ENCODE measurements around the gene UBE4A. TPM values are rescaled to one million over a fixed set of nuclear protein-coding genes. Genes with fewer than 3 reads are reported as not detected.

UBE4A gene
- total RNA-seq, 1 donor from 2014 or later = 32.0 TPM

DNA sequence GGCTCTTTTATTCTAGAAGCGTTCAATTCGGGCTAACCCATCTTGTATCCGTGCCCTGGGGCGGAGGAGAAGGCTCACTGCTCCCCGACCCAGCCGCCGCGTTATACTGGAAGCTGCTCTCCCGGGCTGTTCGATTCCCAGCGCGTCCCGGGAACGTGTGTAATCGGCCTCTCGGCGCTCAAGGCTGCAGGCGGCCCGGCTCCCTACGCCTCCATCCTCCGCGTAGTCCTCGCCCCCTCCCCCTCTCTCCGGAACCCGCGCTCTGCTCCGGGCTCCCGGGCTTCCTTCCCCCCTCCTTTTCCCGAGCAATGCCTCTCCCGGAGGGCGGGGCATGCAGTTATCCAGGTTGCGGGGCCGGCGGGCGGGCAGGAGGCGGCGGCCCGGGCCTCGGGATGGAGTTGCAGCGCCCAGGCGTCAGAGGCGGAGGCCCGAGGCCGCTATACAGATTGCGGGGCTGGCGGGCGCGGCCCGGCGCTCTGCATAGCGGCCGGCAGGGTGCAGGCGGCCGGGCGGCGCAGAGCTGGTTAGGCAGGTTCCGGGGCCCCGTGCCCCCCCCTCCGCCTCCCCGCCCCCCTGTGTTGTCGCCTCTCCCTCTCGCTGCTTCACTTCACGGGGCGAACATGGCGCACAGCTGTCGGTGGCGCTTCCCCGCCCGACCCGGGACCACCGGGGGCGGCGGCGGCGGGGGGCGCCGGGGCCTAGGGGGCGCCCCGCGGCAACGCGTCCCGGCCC is 76.7 kb downstream of the UBE4A start, which contains the start of gene KMT2A:
TSS of gene KMT2A (plus strand) at position 600 of the 732 bp plus-strand sequence. CDS start at position 621, 21 bp downstream.
- TF ChIP-seq, protein P1, sequence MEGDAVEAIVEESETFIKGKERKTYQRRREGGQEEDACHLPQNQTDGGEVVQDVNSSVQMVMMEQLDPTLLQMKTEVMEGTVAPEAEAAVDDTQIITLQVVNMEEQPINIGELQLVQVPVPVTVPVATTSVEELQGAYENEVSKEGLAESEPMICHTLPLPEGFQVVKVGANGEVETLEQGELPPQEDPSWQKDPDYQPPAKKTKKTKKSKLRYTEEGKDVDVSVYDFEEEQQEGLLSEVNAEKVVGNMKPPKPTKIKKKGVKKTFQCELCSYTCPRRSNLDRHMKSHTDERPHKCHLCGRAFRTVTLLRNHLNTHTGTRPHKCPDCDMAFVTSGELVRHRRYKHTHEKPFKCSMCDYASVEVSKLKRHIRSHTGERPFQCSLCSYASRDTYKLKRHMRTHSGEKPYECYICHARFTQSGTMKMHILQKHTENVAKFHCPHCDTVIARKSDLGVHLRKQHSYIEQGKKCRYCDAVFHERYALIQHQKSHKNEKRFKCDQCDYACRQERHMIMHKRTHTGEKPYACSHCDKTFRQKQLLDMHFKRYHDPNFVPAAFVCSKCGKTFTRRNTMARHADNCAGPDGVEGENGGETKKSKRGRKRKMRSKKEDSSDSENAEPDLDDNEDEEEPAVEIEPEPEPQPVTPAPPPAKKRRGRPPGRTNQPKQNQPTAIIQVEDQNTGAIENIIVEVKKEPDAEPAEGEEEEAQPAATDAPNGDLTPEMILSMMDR (IDR thresholded peaks at IDR 0.05; ENCODE audit: unreplicated experiment) = no peak
- Mint-ChIP-seq H3K4me1 (ENCODE audit: unreplicated experiment) (peaks cover 33% of the 10 kb centered on the region), H3K4me3 (ENCODE audit: unreplicated experiment) (peak within 1 kb of the TSS; percentile 98), H3K36me3 (ENCODE audit: low read depth, unreplicated experiment) (no peaks in the 10 kb centered on the region), H3K27me3 (ENCODE audit: unreplicated experiment) (peaks cover 6% of the 10 kb centered on the region), H3K27ac (ENCODE audit: unreplicated experiment) (peak within 1 kb of the TSS; percentile 97), H3K9me3 (ENCODE audit: unreplicated experiment) (no peaks in the 10 kb centered on the region)
- peak; percentile 100 for DNase-seq (ENCODE audit: low spot score)

DNA sequence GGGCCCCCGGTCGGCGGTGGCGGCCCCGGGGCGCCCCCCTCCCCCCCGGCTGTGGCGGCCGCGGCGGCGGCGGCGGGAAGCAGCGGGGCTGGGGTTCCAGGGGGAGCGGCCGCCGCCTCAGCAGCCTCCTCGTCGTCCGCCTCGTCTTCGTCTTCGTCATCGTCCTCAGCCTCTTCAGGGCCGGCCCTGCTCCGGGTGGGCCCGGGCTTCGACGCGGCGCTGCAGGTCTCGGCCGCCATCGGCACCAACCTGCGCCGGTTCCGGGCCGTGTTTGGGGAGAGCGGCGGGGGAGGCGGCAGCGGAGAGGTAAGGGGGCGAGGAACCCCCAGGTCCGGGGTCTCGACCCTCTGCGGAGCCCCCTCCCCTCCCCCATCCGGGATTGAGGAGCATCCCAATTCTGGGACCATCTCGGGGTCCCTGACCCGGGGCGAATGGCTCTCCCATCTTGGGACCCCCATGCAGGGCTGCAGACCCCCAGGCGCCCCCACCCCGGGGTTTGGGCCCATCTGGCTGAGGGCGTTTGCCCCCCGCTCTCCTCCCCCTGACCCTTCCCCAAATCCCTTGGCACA is 77.3 kb downstream of the UBE4A start:
- no peak for DNase-seq (ENCODE audit: low spot score)
- H3K4me1 Mint-ChIP-seq (ENCODE audit: unreplicated experiment) = peaks cover 37% of the 10 kb centered on the region
- TF ChIP-seq, protein P1 (IDR thresholded peaks at IDR 0.05; ENCODE audit: unreplicated experiment) = no peak

DNA sequence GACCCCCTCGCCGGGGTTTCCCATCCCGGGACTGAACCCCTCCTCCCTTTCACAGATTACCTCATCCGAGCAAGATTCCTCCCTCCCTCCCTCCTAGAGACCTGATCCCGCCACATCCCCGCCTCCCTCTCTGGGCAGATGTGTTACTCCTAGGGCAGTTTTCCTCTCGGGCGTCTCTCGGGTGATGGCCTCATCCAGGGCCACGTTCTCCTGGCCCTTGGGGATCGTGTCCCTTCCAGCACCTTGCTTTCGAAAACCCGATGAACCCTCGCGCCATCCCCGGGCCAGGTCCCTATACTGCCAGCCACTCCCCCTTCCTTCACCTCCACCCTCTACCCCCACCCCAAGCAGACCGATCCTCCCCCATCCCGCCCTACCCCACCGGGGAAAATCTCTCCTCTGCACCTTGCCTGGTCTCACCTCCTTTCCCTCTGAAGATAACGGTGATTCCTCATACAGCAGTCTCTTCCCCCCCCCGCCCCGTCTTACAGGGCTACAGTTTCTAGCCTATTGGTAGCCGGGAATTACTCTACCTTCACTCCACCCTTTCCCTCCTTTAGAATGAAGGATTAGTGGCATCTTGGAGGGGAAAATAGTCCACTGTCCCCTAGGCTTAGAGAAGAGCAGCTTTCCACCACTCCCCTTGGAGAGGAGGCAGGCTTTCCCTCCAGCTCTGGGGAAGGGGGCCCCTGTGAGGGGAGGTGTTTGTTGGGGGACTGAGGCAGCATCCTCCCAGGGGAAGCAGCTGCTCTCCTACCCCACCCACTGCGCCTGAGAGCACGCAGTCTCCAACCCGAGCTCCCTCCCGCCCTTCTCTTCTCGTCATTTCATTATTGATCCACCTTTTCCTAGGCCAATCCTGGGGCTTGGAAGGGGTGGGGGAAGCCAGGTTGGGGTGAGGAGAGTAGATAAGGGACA is 78.1 kb downstream of the UBE4A start:
- H3K9me3 Mint-ChIP-seq (ENCODE audit: unreplicated experiment) = no peaks in the 10 kb centered on the region
- peak; percentile 47 for DNase-seq (ENCODE audit: low spot score)
- peak overlapping the region; percentile 98 for H3K4me3 Mint-ChIP-seq (ENCODE audit: unreplicated experiment)
- H3K27ac Mint-ChIP-seq (ENCODE audit: unreplicated experiment) = peak overlapping the region; percentile 97
- H3K4me1 Mint-ChIP-seq (ENCODE audit: unreplicated experiment) = peaks cover 44% of the 10 kb centered on the region
- TF ChIP-seq, protein P1 (IDR thresholded peaks at IDR 0.05; ENCODE audit: unreplicated experiment) = no peak
- no peaks in the 10 kb centered on the region for H3K36me3 Mint-ChIP-seq (ENCODE audit: low read depth, unreplicated experiment)
- peaks cover 6% of the 10 kb centered on the region for H3K27me3 Mint-ChIP-seq (ENCODE audit: unreplicated experiment)

More for the DNA sequence above, 77.3 kb downstream of the UBE4A start:
- H3K27ac Mint-ChIP-seq (ENCODE audit: unreplicated experiment) = peak overlapping the region; percentile 97
- H3K9me3 Mint-ChIP-seq (ENCODE audit: unreplicated experiment) = no peaks in the 10 kb centered on the region
- no peaks in the 10 kb centered on the region for H3K36me3 Mint-ChIP-seq (ENCODE audit: low read depth, unreplicated experiment)
- peak overlapping the region; percentile 98 for H3K4me3 Mint-ChIP-seq (ENCODE audit: unreplicated experiment)
- H3K27me3 Mint-ChIP-seq (ENCODE audit: unreplicated experiment) = peaks cover 6% of the 10 kb centered on the region

DNA sequence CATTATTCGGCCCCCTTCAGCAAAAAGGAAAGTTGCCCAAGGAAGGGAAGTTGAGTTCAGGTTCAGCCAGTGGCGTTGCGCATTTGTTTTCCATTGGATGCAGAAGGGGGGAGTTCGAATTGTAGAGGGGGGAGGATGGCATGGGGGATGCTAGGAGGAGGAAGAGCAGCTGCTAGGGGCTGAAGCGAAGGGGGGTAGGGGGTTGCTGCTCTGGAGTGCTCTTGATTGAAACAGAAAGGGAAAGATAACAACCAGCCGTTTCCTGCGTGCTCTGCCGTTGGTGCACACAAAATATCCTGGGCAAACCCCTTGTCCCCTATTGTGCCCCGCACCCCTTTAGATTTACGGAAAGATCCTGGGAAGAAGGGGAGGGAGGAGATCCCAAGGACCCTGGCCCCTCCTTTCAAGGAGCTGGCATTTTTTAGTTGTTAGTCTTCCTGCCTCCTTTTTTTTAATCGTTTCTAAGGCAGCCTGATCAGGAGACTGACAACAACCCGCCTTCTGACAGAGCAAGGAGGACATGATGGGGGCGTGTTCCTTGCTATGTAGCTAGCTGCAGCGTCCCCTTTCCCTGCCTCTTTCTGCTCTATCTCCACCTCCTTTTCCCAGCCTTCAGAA is 79.0 kb downstream of the UBE4A start:
- TF ChIP-seq, protein P1 (IDR thresholded peaks at IDR 0.05; ENCODE audit: unreplicated experiment) = no peak
- Mint-ChIP-seq H3K4me3 (ENCODE audit: unreplicated experiment) (peak overlapping the region; percentile 98), H3K36me3 (ENCODE audit: low read depth, unreplicated experiment) (no peaks in the 10 kb centered on the region), H3K4me1 (ENCODE audit: unreplicated experiment) (peaks cover 50% of the 10 kb centered on the region), H3K9me3 (ENCODE audit: unreplicated experiment) (no peaks in the 10 kb centered on the region), H3K27ac (ENCODE audit: unreplicated experiment) (peak overlapping the region; percentile 97), H3K27me3 (ENCODE audit: unreplicated experiment) (peaks cover 6% of the 10 kb centered on the region)
- DNase-seq (ENCODE audit: low spot score) = peak; percentile 54

Data from endothelial cell (in vitro differentiated cells).